ENCODE results near the gene KIAA1328.

KIAA1328 gene

GRCh38 chr18:37124516-37124915 is 295.6 kb downstream of the KIAA1328 start:
- no peaks in the 10 kb centered on the region for H3K27me3 ChIP-seq (ENCODE audit: low read length)
- H3K36me3 ChIP-seq (ENCODE audit: low read length), result no peaks in the 10 kb centered on the region
- no peaks in the 10 kb centered on the region for H3K9me2 ChIP-seq (replicated peaks; ENCODE audit: insufficient read depth, low read length)
- H3K4me2 ChIP-seq (ENCODE audit: low read depth, low read length, poor library complexity, severe bottlenecking), result no peak overlapping the region
- H3K9me3 ChIP-seq (ENCODE audit: insufficient read depth, low read length), result no peaks in the 10 kb centered on the region
- H3K4me3 ChIP-seq (ENCODE audit: insufficient read depth, low read length, poor library complexity, severe bottlenecking), result no peak overlapping the region
- H4K20me1 ChIP-seq (ENCODE audit: low read depth, low read length), result no peaks in the 10 kb centered on the region
- H3K9ac ChIP-seq (ENCODE audit: low read length), result no peak overlapping the region
- no peaks in the 10 kb centered on the region for H3K79me2 ChIP-seq (ENCODE audit: insufficient read depth, low read length)
- TF ChIP-seq EZH2phosphoT487 (conservative IDR thresholded peaks at IDR 0.05; ENCODE audit: low read length) (no peak), CTCF (IDR thresholded peaks at IDR 0.05; ENCODE audit: insufficient read depth, low read length, poor library complexity, severe bottlenecking) (no peak)
- H3F3A ChIP-seq (ENCODE audit: insufficient read depth), result no peaks in the 10 kb centered on the region
- no peak overlapping the region for H3K27ac ChIP-seq (ENCODE audit: low read depth, low read length)
- H2AFZ ChIP-seq (ENCODE audit: low read depth, low read length, severe bottlenecking), result no peak overlapping the region

DNA sequence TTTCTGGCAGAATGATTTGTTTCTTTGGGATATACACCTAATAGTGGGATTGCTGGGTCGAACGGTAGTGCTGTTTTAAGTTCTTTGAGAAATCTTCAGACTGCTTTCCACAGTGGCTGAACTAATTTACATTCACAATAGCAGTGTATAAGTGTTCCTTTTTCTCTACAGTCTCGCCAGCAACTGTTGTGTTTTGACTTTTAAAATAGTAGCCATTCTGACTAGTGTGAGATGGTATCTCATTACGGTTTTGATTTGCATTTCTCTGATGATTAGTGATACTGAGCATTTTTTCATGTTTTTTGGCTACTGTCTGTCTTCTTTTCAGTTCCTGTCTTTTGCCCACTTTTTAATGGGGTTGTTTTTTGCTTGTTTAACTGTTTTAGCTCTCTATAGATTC is 306.2 kb downstream of the KIAA1328 start:
- no peaks in the 10 kb centered on the region for H3K9me2 ChIP-seq (replicated peaks; ENCODE audit: insufficient read depth, low read length)
- no peaks in the 10 kb centered on the region for H4K20me1 ChIP-seq (ENCODE audit: low read depth, low read length)
- H3K4me3 ChIP-seq (ENCODE audit: insufficient read depth, low read length, poor library complexity, severe bottlenecking), result no peak overlapping the region
- no peaks in the 10 kb centered on the region for H3K79me2 ChIP-seq (ENCODE audit: insufficient read depth, low read length)
- H3K27me3 ChIP-seq (ENCODE audit: low read length), result no peaks in the 10 kb centered on the region
- H3K36me3 ChIP-seq (ENCODE audit: low read length), result no peaks in the 10 kb centered on the region
- H3K9me3 ChIP-seq (ENCODE audit: insufficient read depth, low read length), result no peaks in the 10 kb centered on the region
- no peak overlapping the region for H2AFZ ChIP-seq (ENCODE audit: low read depth, low read length, severe bottlenecking)
- no peak overlapping the region for H3K9ac ChIP-seq (ENCODE audit: low read length)
- no peaks in the 10 kb centered on the region for H3F3A ChIP-seq (ENCODE audit: insufficient read depth)
- TF ChIP-seq CTCF (IDR thresholded peaks at IDR 0.05; ENCODE audit: insufficient read depth, low read length, poor library complexity, severe bottlenecking) (no peak), EZH2phosphoT487 (conservative IDR thresholded peaks at IDR 0.05; ENCODE audit: low read length) (no peak)
- H3K27ac ChIP-seq (ENCODE audit: low read depth, low read length), result no peak overlapping the region
- no peak overlapping the region for H3K4me2 ChIP-seq (ENCODE audit: low read depth, low read length, poor library complexity, severe bottlenecking)

DNA sequence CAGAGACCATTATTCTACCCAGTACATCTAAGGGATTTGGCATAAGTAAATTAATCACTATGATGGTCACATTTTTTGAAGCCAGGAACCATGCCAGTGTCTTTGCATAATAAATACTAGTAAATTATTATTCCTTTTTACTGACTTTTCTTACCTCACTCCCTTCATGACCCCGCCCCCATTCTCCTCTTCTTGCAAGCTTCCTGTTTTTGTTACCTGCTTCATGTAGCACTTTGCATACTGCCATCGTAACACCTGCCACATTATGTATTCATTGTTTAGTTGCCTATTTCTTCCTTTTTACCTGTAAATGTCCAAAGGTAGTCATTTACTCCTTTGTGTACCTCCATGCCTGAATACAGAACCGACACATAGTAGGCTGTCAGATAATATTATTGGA is 309.5 kb downstream of the KIAA1328 start:
- H3F3A ChIP-seq (ENCODE audit: insufficient read depth), result no peaks in the 10 kb centered on the region

More for the DNA sequence above, 309.5 kb downstream of the KIAA1328 start:
- H3K36me3 ChIP-seq (ENCODE audit: low read length), result no peaks in the 10 kb centered on the region
- no peaks in the 10 kb centered on the region for H3K79me2 ChIP-seq (ENCODE audit: insufficient read depth, low read length)
- H3K9me3 ChIP-seq (ENCODE audit: insufficient read depth, low read length), result no peaks in the 10 kb centered on the region
- no peak overlapping the region for H3K4me2 ChIP-seq (ENCODE audit: low read depth, low read length, poor library complexity, severe bottlenecking)
- TF ChIP-seq EZH2phosphoT487 (conservative IDR thresholded peaks at IDR 0.05; ENCODE audit: low read length), result no peak
- TF ChIP-seq CTCF (IDR thresholded peaks at IDR 0.05; ENCODE audit: insufficient read depth, low read length, poor library complexity, severe bottlenecking), result no peak
- H2AFZ ChIP-seq (ENCODE audit: low read depth, low read length, severe bottlenecking), result no peak overlapping the region
- H3K9me2 ChIP-seq (replicated peaks; ENCODE audit: insufficient read depth, low read length), result no peaks in the 10 kb centered on the region
- H3K27me3 ChIP-seq (ENCODE audit: low read length), result no peaks in the 10 kb centered on the region
- no peak overlapping the region for H3K27ac ChIP-seq (ENCODE audit: low read depth, low read length)
- H3K4me3 ChIP-seq (ENCODE audit: insufficient read depth, low read length, poor library complexity, severe bottlenecking), result no peak overlapping the region
- H4K20me1 ChIP-seq (ENCODE audit: low read depth, low read length), result no peaks in the 10 kb centered on the region
- H3K9ac ChIP-seq (ENCODE audit: low read length), result no peak overlapping the region
